HEK293T (cell line): ENCODE data around the gene BMP6.

Experiments
- CTCF ChIA-PET: fragments of 350-600 bp; formaldehyde crosslinking; extraction: SDS; loops from one replicate; lab custom pipeline; 2021; ENCODE audit warnings: antibody characterized with exemption, inconsistent platforms; lab: Yijun Ruan, JAX
- POLR2A ChIA-PET: fragments of 350-600 bp; formaldehyde crosslinking; extraction: SDS; loops from one replicate; lab custom pipeline; 2020; ENCODE audit warnings: antibody characterized with exemption, inconsistent platforms; lab: Yijun Ruan, JAX
- DNase-seq: peaks from one replicate; pipeline ENCODE4 v3.0.0; 2012; ENCODE audit warnings: mixed read lengths; ENCODE audit errors: extremely low spot score
- ARNT ChIP-seq: fragments of 450-650 bp; IDR thresholded peaks from 2 replicates; pipeline ENCODE4 v1.6.1; 2017; ENCODE audit warnings: mild to moderate bottlenecking
- BHLHE40 ChIP-seq: fragments of 450-650 bp; IDR thresholded peaks from 2 replicates; pipeline ENCODE4 v1.6.1; 2016; ENCODE audit warnings: mild to moderate bottlenecking, moderate library complexity, borderline replicate concordance
- CTBP1 ChIP-seq: fragments of 450-650 bp; IDR thresholded peaks from 2 replicates; pipeline ENCODE4 v1.6.1; 2016; ENCODE audit warnings: borderline replicate concordance
- ELF4 ChIP-seq: fragments of 450-650 bp; IDR thresholded peaks from 2 replicates; pipeline ENCODE4 v1.6.1; 2017; ENCODE audit warnings: antibody characterized with exemption
- FOXA1 ChIP-seq: fragments of 450-650 bp; IDR thresholded peaks from 2 replicates; pipeline ENCODE4 v1.6.1; 2016; ENCODE audit warnings: mild to moderate bottlenecking
- FOXK2 ChIP-seq: fragments of 450-650 bp; IDR thresholded peaks from 2 replicates; pipeline ENCODE4 v1.6.1; 2016; ENCODE audit warnings: mild to moderate bottlenecking
- FOXM1 ChIP-seq: fragments of 450-650 bp; IDR thresholded peaks from 2 replicates; pipeline ENCODE4 v1.6.1; 2017; ENCODE audit warnings: mild to moderate bottlenecking, borderline replicate concordance
- HDGF ChIP-seq: fragments of 450-650 bp; IDR thresholded peaks from 2 replicates; pipeline ENCODE4 v1.6.1; 2017; ENCODE audit warnings: antibody characterized with exemption, borderline replicate concordance
- L3MBTL2 ChIP-seq: fragments of 450-650 bp; conservative IDR thresholded peaks from 2 replicates; pipeline ENCODE4 v1.6.1; 2016; ENCODE audit warnings: mild to moderate bottlenecking
- LEF1 ChIP-seq: fragments of 450-650 bp; IDR thresholded peaks from 2 replicates; pipeline ENCODE4 v1.6.1; 2017; ENCODE audit warnings: mild to moderate bottlenecking, borderline replicate concordance
- NFRKB ChIP-seq: fragments of 450-650 bp; IDR thresholded peaks from 2 replicates; pipeline ENCODE4 v1.6.1; 2016; ENCODE audit warnings: mild to moderate bottlenecking, moderate library complexity
- PKNOX1 ChIP-seq: fragments of 450-650 bp; IDR thresholded peaks from 2 replicates; pipeline ENCODE4 v1.6.1; 2016
- SP1 ChIP-seq: fragments of 450-650 bp; IDR thresholded peaks from 2 replicates; pipeline ENCODE4 v1.6.1; 2017
- SUZ12 ChIP-seq: fragments of 450-650 bp; IDR thresholded peaks from 2 replicates; pipeline ENCODE4 v1.6.1; 2016; ENCODE audit warnings: mild to moderate bottlenecking
- TARDBP ChIP-seq: fragments of 450-650 bp; IDR thresholded peaks from 2 replicates; pipeline ENCODE4 v1.6.1; 2016
- ZNF384 ChIP-seq: fragments of 450-650 bp; IDR thresholded peaks from 2 replicates; pipeline ENCODE4 v1.6.1; 2016

BMP6 gene

DNA sequence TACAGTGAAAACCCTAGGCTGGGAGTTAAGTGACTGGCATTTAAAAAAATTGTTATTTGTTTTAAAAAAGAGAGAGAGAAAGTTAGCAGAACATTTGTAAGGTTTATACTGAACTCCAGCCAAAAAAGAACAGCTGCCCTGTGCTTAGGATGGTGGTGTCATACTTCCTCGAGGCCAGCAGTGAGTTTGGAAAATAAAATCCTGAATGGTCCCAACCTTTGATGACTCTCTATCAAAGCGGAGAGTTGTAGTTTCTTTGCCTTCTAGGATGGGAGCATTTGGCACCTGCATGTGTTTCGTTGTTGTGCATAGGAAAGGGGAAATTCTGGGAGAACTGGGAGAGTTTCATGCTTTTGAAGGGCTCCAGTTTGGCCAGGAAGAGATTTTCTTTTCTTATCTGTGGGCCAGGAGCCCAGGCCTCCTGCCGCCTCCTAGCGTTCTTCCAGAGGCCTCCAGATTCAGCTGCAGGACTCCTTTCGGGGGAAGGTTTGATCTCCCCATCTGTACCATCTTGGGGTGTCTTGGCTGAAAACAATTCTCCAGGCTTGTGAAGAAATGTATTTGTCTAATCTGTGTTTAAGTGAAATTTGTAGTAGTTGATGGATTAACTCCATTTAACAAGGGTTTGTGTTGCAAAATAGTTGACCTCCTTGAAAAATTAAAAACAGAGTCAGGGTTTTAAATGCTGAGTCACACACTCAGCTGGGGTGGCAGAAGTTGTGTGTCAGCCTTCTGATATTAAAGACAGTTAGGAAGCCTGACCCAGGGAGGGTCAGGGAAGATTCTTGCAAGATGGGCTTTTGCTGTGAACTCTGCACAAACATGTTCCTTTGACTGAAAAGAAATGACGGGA is 121.3 kb downstream of the BMP6 start:
- ChIA-PET POLR2A (no interaction called here), CTCF (no interaction called here)
- TF ChIP-seq PKNOX1 (no peak), ELF4 (no peak), TARDBP (no peak), HDGF (no peak), SP1 (no peak), ZNF384 (no peak), FOXA1 (no peak)
- DNase-seq, result no peak

GRCh38 chr6:7848229-7848628 is 122.3 kb downstream of the BMP6 start:
- CTCF ChIA-PET, result no interaction called here
- POLR2A ChIA-PET, result interaction anchor here (0.6 kb wide), 1 partner anchor 169 kb away, joined by 3 read pairs; no protein-coding TSS in a partner anchor

GRCh38 chr6:7851780-7852179 is 125.9 kb downstream of the BMP6 start:
- ChIA-PET POLR2A (no interaction called here), CTCF (no interaction called here)
- DNase-seq, result no peak
- TF ChIP-seq ELF4, result no peak

More at GRCh38 chr6:7848229-7848628, 122.3 kb downstream of the BMP6 start:
- DNase-seq, result no peak
- TF ChIP-seq LEF1 (no peak), ELF4 (no peak), FOXM1 (no peak), CTBP1 (no peak)

GRCh38 chr6:7859591-7859990 is 133.7 kb downstream of the BMP6 start:
- TF ChIP-seq HDGF (no peak), CTBP1 (no peak), SP1 (no peak), ZNF384 (no peak), LEF1 (no peak), PKNOX1 (no peak), ELF4 (no peak), SUZ12 (no peak), ARNT (no peak), L3MBTL2 (no peak), FOXM1 (no peak), FOXA1 (no peak), BHLHE40 (no peak), NFRKB (no peak), FOXK2 (no peak)
- CTCF ChIA-PET, result no interaction called here
- POLR2A ChIA-PET, result no interaction called here
- no peak for DNase-seq

- DNase-seq, result no peak
- CTCF ChIA-PET, result no interaction called here
- no peak for TF ChIP-seq NFRKB
- TF ChIP-seq BHLHE40, result no peak
- TF ChIP-seq FOXM1, result no peak
- TF ChIP-seq L3MBTL2, result no peak
- no peak for TF ChIP-seq SUZ12
- TF ChIP-seq ELF4, result no peak
- TF ChIP-seq PKNOX1, result no peak
- no peak for TF ChIP-seq FOXK2
- TF ChIP-seq TARDBP, result no peak
- TF ChIP-seq ARNT, result no peak
- no peak for TF ChIP-seq FOXA1
- TF ChIP-seq SP1, result no peak
- TF ChIP-seq LEF1, result no peak
- no peak for TF ChIP-seq HDGF
- no peak for TF ChIP-seq CTBP1
- no peak for TF ChIP-seq ZNF384
- POLR2A ChIA-PET, result no interaction called here
Observed at GRCh38 chr6:7865781-7866180, 139.9 kb downstream of the BMP6 start.

GRCh38 chr6:7866526-7866925 is 140.6 kb downstream of the BMP6 start:
- TF ChIP-seq TARDBP (no peak), HDGF (no peak), LEF1 (no peak), SUZ12 (no peak), NFRKB (no peak), ELF4 (no peak), L3MBTL2 (no peak), FOXK2 (no peak), CTBP1 (no peak), PKNOX1 (no peak), SP1 (no peak), ARNT (no peak), FOXA1 (no peak), FOXM1 (no peak), BHLHE40 (no peak), ZNF384 (no peak)
- no peak for DNase-seq
- ChIA-PET CTCF (no interaction called here), POLR2A (no interaction called here)
